Mucosa of descending colon (tissue), 3 donors: ENCODE data around the gene ZFP36. TPM values are rescaled to one million over a fixed set of nuclear protein-coding genes. Genes with fewer than 3 reads are reported as not detected.

Source experiments
- ATAC-seq: fragments of 200-7000 bp; cut with Tn5 transposase; one replicate; pipeline ENCODE4 v1.9.1; 2020; ENCODE audit warnings: mild to moderate bottlenecking, moderate library complexity
- DNase-seq, 3 donors: peaks; one replicate each; pipeline ENCODE4 v3.0.0-alpha.2; 2020
- H3K36me3 ChIP-seq: fragments of 200-600 bp; one replicate; pipeline ENCODE4 v1.8.0; 2021; ENCODE audit warnings: low read depth, mild to moderate bottlenecking
- H3K4me1 ChIP-seq: fragments of 200-600 bp; one replicate; pipeline ENCODE4 v1.8.0; 2021; ENCODE audit warnings: low read depth, mild to moderate bottlenecking
- H3K4me3 ChIP-seq: fragments of 200-600 bp; one replicate; pipeline ENCODE4 v1.8.0; 2021; ENCODE audit warnings: mild to moderate bottlenecking
- H3K9me3 ChIP-seq: fragments of 200-600 bp; one replicate; pipeline ENCODE4 v1.8.0; 2021; ENCODE audit warnings: mild to moderate bottlenecking
- intact Hi-C, 2 donors: fragments of 100-400 bp; cut with DNase I in 1 of 2; cut with micrococcal nuclease in 1 of 2; formaldehyde crosslinking; loops; one replicate each; pipeline versions ENCODE4 v1.11.0 to v1.11.1; 2022; cut with DNase I, micrococcal nuclease
- total RNA-seq, 3 donors: library from RNA; stranded (reverse); fragmentation: NEBNext Ultra II Directional in 2 of 3; extraction: Animal tissue kit (Norgen Biotek cat#: 25700) in 2 of 3; gene quantifications; one replicate each; pipeline versions ENCODE4 v1.2.1 to v1.2.4, GENCODE V29; 2021 to 2023
- TF ChIP-seq, protein P1 (sequence below): fragments of 200-600 bp; IDR thresholded peaks from one replicate; pipeline ENCODE4 v1.8.0; 2022; ENCODE audit warnings: antibody characterized with exemption, mild to moderate bottlenecking
- donor health status: DM: no; HTN: no; CAD: no; lungs with moderate emphysema.
- donor health status: DM: no; HTN: no; CAD: no.
- donor health status: DM: no; HTN: yes; CAD: no.

ZFP36 gene
- total RNA-seq, 3 donors from 2014 or later, result 200 to 236 (median 235) TPM

DNA sequence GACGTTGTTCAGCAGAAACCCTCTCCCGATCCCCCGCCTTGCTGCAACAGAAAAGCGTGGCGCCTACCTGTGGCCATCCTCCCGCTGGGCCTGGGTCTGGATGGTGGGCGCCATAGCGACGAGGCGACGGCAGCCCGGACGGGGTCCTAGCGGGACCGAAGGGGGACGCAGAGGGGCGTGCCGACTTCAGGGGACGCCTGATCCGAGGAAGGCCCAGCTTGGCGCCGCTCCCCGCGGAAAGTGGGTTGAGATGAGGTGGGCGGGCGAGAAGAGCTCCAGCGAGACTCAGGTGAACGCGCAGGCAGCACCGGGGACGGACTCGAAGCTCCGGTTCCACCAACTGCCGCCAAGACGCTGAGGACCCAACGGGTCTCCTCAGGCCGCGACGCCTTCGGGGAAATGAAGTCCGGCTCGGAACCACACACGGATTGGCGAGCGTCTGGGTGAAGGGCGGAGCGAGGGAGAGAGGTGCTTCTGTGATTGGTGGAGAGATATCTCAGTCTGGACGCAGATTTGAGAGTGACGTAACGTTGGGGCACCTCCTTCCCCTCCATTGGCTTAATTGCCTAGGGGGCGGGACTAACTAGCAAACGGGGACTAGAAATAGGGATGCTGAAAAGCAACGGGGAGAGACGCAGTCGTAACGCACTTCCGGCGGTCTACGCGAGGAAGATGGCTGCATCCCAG is 15.8 kb upstream of the ZFP36 start, which contains the start of the genes MED29 and PAF1:
TSS of gene MED29 (plus strand) at position 628 of the 687 bp plus-strand sequence. CDS start at position 673, 45 bp downstream.
TSS of gene PAF1 (minus strand) at position 356 of the 687 bp plus-strand sequence. CDS start at position 114, 242 bp downstream.
- Histone ChIP-seq H3K9me3 (no peaks in the 10 kb centered on the region), H3K4me1 (peaks cover 15% of the 10 kb centered on the region), H3K4me3 (peak within 1 kb of the TSS; percentile 100), H3K36me3 (peaks cover 6% of the 10 kb centered on the region)
- intact Hi-C loops, result no loop called here
- ATAC-seq, result peak; percentile 96
- TF ChIP-seq, protein P1, sequence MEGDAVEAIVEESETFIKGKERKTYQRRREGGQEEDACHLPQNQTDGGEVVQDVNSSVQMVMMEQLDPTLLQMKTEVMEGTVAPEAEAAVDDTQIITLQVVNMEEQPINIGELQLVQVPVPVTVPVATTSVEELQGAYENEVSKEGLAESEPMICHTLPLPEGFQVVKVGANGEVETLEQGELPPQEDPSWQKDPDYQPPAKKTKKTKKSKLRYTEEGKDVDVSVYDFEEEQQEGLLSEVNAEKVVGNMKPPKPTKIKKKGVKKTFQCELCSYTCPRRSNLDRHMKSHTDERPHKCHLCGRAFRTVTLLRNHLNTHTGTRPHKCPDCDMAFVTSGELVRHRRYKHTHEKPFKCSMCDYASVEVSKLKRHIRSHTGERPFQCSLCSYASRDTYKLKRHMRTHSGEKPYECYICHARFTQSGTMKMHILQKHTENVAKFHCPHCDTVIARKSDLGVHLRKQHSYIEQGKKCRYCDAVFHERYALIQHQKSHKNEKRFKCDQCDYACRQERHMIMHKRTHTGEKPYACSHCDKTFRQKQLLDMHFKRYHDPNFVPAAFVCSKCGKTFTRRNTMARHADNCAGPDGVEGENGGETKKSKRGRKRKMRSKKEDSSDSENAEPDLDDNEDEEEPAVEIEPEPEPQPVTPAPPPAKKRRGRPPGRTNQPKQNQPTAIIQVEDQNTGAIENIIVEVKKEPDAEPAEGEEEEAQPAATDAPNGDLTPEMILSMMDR, result no peak
- peak; percentile 95 to 98 (median 97) for DNase-seq

DNA sequence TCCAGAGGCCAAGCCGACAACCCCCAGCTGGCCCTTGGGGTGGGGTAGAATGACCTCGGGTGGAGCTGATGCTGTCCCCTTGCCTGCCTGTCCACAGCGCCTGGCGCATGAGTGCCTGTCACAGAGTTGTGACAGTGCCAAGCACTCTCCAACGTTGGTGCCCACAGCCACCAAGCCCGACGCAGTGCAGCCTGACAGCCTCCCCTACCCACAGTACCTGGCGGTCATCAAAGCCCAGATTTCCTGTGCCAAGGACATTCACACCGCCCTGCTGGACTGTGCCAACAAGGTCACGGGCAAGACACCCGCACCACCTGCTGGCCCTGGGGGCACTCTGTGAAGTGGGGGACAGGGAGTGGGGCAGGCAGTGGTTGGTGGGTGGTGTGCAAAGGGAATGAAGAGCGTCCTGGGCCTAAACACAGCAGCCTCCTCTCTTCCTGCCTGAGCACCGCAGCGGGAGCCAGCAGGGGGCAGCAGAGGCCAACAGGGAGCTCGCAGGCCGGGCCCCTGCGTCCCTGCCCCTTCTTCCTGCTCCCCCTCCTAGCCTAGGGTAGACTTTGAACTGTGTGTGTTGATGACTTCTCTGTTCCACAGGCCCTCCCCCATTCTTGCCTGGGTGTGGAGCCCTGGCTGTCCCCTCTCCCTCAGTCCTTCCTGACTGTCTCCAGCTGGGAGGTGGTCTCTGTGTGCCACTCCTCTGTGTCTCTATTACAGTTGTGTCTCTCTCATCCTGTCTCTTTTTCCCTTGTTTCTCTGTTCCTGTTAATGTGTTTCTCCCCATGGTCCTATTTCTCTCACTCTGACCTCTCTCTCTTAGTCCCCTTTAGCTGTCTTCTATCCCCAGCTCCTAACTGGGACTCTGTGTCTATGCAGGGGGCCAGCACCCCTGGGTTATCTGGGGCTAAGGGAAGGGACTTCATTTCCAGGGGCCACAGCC is 9.0 kb upstream of the ZFP36 start:
- Histone ChIP-seq H3K9me3 (no peaks in the 10 kb centered on the region), H3K4me1 (peaks cover 52% of the 10 kb centered on the region), H3K36me3 (no peaks in the 10 kb centered on the region), H3K4me3 (peak overlapping the region; percentile 4)
- ATAC-seq (peak; percentile 74), DNase-seq (peak; percentile 95 to 98 (median 97))
- intact Hi-C loops, result no loop called here
- TF ChIP-seq, protein P1, result peak; percentile 95

DNA sequence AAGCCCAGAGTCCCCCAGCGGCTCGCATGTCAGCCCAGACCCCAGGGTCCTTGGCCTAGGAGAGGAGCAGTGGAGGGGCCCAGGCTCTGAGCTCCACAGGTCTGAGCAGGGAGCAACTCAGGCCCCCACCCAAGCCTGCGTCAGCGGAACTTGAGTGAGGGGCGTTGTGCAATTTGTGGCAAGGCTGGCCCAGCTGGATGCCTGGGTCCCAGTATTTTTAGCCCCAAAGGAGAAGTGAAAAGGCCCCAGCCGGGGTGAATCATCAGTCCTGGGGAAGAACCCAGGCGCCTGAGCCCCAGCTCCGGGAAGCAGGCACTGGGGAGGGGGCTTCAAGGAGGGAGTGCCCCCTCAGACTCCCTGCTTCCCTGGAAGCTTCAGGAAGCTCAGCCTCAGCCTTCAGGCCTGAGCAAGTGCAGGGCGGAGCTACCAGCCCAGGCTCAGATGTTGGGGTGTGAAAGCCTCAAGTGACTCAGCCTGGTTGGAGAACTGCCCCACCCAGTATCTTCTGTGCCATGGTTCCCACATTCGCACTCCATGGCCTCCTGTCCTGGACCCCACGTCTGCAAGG is 8.3 kb upstream of the ZFP36 start:
- Histone ChIP-seq H3K4me1 (peaks cover 52% of the 10 kb centered on the region), H3K9me3 (no peaks in the 10 kb centered on the region), H3K36me3 (no peaks in the 10 kb centered on the region), H3K4me3 (no peak overlapping the region)
- ATAC-seq (peak; percentile 62), DNase-seq (peak; percentile 85 to 92 (median 87))
- intact Hi-C loops, result no loop called here
- TF ChIP-seq, protein P1, result no peak

DNA sequence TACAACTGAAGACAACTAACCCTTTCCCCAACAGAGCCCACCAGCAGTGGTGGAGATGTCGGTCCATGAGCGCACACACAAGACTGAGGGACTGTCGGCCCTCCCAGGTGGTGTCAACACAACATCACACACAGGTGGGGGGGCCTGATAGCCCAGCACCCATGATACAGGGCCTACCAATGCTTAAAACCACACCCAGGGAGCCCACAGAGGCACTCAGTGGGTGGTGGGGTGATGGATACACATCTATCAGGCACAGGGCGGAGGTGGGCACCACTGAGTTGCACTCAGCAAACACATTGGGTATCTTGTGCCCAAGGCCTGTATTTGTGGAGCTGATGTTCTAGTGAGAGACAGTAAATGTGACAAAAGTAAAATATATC is 7.0 kb upstream of the ZFP36 start:
- Histone ChIP-seq H3K4me1 (peaks cover 59% of the 10 kb centered on the region), H3K4me3 (no peak overlapping the region), H3K9me3 (no peaks in the 10 kb centered on the region), H3K36me3 (no peaks in the 10 kb centered on the region)
- DNase-seq (no peak), ATAC-seq (no peak)
- TF ChIP-seq, protein P1, result no peak
- intact Hi-C loops, result no loop called here

DNA sequence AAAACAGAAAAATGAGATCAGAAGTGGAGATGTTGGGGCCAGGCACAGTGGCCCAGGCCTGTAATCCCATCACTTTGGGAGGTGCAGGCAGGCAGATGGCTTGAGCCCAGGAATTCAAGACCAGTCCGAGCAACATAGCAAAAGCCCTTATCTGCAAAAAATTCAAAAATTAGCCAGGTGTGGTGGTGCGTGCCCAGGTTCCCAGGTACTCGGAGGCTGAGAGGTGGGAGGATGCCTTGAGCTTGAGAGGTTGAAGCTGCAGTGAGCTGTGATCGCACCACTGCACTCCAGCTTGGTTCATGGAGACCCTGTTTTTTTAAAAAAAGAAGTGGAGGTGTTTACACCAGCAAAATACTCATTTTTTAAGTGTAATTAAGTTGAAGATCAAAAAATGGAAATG is 6.6 kb upstream of the ZFP36 start:
- Histone ChIP-seq H3K9me3 (no peaks in the 10 kb centered on the region), H3K4me1 (peaks cover 61% of the 10 kb centered on the region), H3K36me3 (no peaks in the 10 kb centered on the region), H3K4me3 (no peak overlapping the region)
- intact Hi-C loops, result no loop called here
- DNase-seq (no peak), ATAC-seq (no peak)
- TF ChIP-seq, protein P1, result no peak
